GM12878 (cell line): ENCODE results near the gene GMDS. TPM values are rescaled to one million over a fixed set of nuclear protein-coding genes. Genes with fewer than 3 reads are reported as not detected.

ENCODE experiments used
- ATAC-seq: fragments of 200-7000 bp; cut with Tn5 transposase; 3 replicates; pipeline ENCODE4 v1.9.1; 2020; ENCODE audit warnings: mild to moderate bottlenecking, moderate library complexity
- BruUV-seq: library from RNA; stranded (reverse); fragments of 400-500 nt; replicated peaks from 2 replicates; lab custom pipeline; 2021; lab: Mats Ljungman, UMichigan
- CTCF ChIA-PET: fragments of 300-600 bp; sonication (Branson Sonifier 250); formaldehyde crosslinking; extraction: SDS; loops from one replicate; lab custom pipeline; 2021; ENCODE audit warnings: inconsistent platforms; lab: Yijun Ruan, JAX
- POLR2A ChIA-PET: fragments of 350-600 bp; formaldehyde crosslinking; extraction: SDS; loops from one replicate; lab custom pipeline; 2021; ENCODE audit warnings: inconsistent platforms; lab: Charles Lee
- RAD21 ChIA-PET: fragments of 300-600 bp; sonication (Branson Sonifier 250); formaldehyde crosslinking; loops from one replicate; lab custom pipeline; 2023; ENCODE audit warnings: antibody characterized with exemption; ENCODE audit not compliant: unreplicated experiment; lab: Charles Lee
- SMC1A ChIA-PET: fragments of 300-600 bp; sonication (Branson Sonifier 250); formaldehyde crosslinking; loops from one replicate; lab custom pipeline; 2023; ENCODE audit not compliant: unreplicated experiment, uncharacterized antibody; lab: Charles Lee
- DNase-seq: peaks from one replicate; pipeline ENCODE4 v3.0.0-alpha.2; 2011; ENCODE audit warnings: low read depth, low spot score
- FAIRE-seq: peaks from 3 replicates; lab custom pipeline; 2011; peaks lifted over from hg19 to GRCh38; lab: Jason Lieb, UNC
- H2AFZ ChIP-seq: 2 replicates; pipeline ENCODE4 v1.6.0; 2011; ENCODE audit warnings: low read depth, low read length, control low read depth; ENCODE audit not compliant: control insufficient read depth
- H3K27ac ChIP-seq: 2 replicates; pipeline ENCODE4 v1.5.1; 2011; ENCODE audit warnings: control low read depth; ENCODE audit not compliant: control insufficient read depth, insufficient read depth
- H3K27me3 ChIP-seq, 2 experiments: replicated peaks in 1 of 2; 2 replicates each; pipeline versions ENCODE4 v1.6.0 to v1.6.1; 2011; ENCODE audit warnings: low read length in 1 of 2; ENCODE audit not compliant: control insufficient read depth in 2 of 2, insufficient read depth in 2 of 2
- H3K36me3 ChIP-seq, 2 experiments: 2 replicates each; pipeline ENCODE4 v1.5.1; 2011; ENCODE audit warnings: low read length in 1 of 2; ENCODE audit not compliant: control insufficient read depth in 2 of 2, insufficient read depth in 2 of 2
- H3K4me1 ChIP-seq: 2 replicates; pipeline ENCODE4 v1.6.1; 2011; ENCODE audit warnings: mild to moderate bottlenecking, low read length, moderate library complexity, mixed read lengths; ENCODE audit not compliant: control insufficient read depth, insufficient read depth
- H3K4me2 ChIP-seq: 2 replicates; pipeline ENCODE4 v1.6.0; 2011; ENCODE audit warnings: control low read depth; ENCODE audit not compliant: control insufficient read depth, insufficient read depth
- H3K4me3 ChIP-seq: fragments of 200-600 bp; sonication (generic); 2 replicates; pipeline ENCODE4 v1.5.1; 2016
- H3K79me2 ChIP-seq: 2 replicates; pipeline ENCODE4 v1.6.0; 2011; ENCODE audit warnings: low read length; ENCODE audit not compliant: control insufficient read depth, insufficient read depth
- H3K9ac ChIP-seq: 2 replicates; pipeline ENCODE4 v1.8.0; 2011; ENCODE audit warnings: low read length, control low read depth, mixed read lengths; ENCODE audit not compliant: control insufficient read depth, insufficient read depth
- H3K9me3 ChIP-seq: replicated peaks from 3 replicates; pipeline ENCODE4 v1.5.1; 2011; ENCODE audit warnings: mild to moderate bottlenecking, low read length; ENCODE audit not compliant: control insufficient read depth, insufficient read depth
- H4K20me1 ChIP-seq: 2 replicates; pipeline ENCODE4 v1.6.0; 2011; ENCODE audit not compliant: control insufficient read depth, insufficient read depth
- MEF2A ChIP-seq: IDR thresholded peaks from 2 replicates; pipeline ENCODE4 v1.6.1; 2011; ENCODE audit warnings: low read depth, mild to moderate bottlenecking, low read length, moderate library complexity; ENCODE audit not compliant: insufficient read depth
- NR2F1 ChIP-seq: fragments of 450-650 bp; conservative IDR thresholded peaks from 2 replicates; pipeline ENCODE4 v1.6.1; 2017; ENCODE audit warnings: mild to moderate bottlenecking
- ZSCAN29 ChIP-seq: fragments of 450-650 bp; IDR thresholded peaks from 2 replicates; pipeline ENCODE4 v1.6.1; 2017; ENCODE audit warnings: mild to moderate bottlenecking, moderate library complexity
- WGBS: methylation state at CpG from one replicate; pipeline ENCODE4 v1.1.6; 2016; ENCODE audit warnings: low lambda C conversion rate; ENCODE audit not compliant: insufficient replicate concordance, insufficient coverage; ENCODE audit errors: missing lambda C conversion rate; 5-methylcytosine and 5-hydroxymethylcytosine counted together
- in situ Hi-C: fragments of 300-500 bp; cut with MboI; formaldehyde crosslinking; loops from 9 replicates; pipeline ENCODE4 v1.14.3; 2018; ENCODE audit warnings: mixed read lengths
- intact Hi-C: fragments of 100-400 bp; cut with micrococcal nuclease; formaldehyde crosslinking; loops from one replicate; pipeline ENCODE4 v1.14.2; 2022; ENCODE audit not compliant: unreplicated experiment
- polyA plus RNA-seq, 11 experiments: library from polyadenylated mRNA; depleted of rRNA in 4 of 11; unstranded in 6 of 11; stranded (reverse) in 5 of 11; fragments of >200 nt; fragmentation: Nextera tagmentation in 4 of 11; fragmentation: Illumina TruSeq in 1 of 11; extraction: Ambion mirVana in 4 of 11; extraction: Trizol in 1 of 11; gene quantifications; 1 replicate in 1 of 11; 2 replicates in 10 of 11; pipeline versions ENCODE4 v1.2.1 to v1.2.3, GENCODE V29; 2011 to 2016; ENCODE audit warnings: inconsistent platforms in 2 of 11, missing spikeins in 2 of 11, low read depth in 1 of 11
- total RNA-seq, 4 experiments: library from RNA; depleted of rRNA in 3 of 4; stranded (reverse); fragments of >200 nt in 3 of 4; fragmentation: Illumina TruSeq in 1 of 4; extraction: Trizol in 1 of 4; gene quantifications; 2 replicates each; pipeline versions ENCODE4 v1.2.1 to v1.2.3, GENCODE V29; 2013 to 2021
- TF ChIP-seq, protein P1 (sequence below): fragments of 450-650 bp; IDR thresholded peaks from 2 replicates; pipeline ENCODE4 v1.6.1; 2017; ENCODE audit warnings: mild to moderate bottlenecking, moderate library complexity
- TF ChIP-seq, protein P2 (sequence below): fragments of 450-650 bp; IDR thresholded peaks from 2 replicates; pipeline ENCODE4 v1.6.1; 2016; ENCODE audit warnings: mild to moderate bottlenecking, moderate library complexity, borderline replicate concordance

GMDS gene
- total and polyA plus RNA-seq, 10 of the 15 experiments (the other 5 are each of a cell fraction or from before 2014, with no cell fraction given) = 0.61 to 53.8 (median 29.3) TPM

GRCh38 chr6:1774226-1774915 lies 471.0 kb downstream of the GMDS start (continued):
- TF ChIP-seq, protein P1, sequence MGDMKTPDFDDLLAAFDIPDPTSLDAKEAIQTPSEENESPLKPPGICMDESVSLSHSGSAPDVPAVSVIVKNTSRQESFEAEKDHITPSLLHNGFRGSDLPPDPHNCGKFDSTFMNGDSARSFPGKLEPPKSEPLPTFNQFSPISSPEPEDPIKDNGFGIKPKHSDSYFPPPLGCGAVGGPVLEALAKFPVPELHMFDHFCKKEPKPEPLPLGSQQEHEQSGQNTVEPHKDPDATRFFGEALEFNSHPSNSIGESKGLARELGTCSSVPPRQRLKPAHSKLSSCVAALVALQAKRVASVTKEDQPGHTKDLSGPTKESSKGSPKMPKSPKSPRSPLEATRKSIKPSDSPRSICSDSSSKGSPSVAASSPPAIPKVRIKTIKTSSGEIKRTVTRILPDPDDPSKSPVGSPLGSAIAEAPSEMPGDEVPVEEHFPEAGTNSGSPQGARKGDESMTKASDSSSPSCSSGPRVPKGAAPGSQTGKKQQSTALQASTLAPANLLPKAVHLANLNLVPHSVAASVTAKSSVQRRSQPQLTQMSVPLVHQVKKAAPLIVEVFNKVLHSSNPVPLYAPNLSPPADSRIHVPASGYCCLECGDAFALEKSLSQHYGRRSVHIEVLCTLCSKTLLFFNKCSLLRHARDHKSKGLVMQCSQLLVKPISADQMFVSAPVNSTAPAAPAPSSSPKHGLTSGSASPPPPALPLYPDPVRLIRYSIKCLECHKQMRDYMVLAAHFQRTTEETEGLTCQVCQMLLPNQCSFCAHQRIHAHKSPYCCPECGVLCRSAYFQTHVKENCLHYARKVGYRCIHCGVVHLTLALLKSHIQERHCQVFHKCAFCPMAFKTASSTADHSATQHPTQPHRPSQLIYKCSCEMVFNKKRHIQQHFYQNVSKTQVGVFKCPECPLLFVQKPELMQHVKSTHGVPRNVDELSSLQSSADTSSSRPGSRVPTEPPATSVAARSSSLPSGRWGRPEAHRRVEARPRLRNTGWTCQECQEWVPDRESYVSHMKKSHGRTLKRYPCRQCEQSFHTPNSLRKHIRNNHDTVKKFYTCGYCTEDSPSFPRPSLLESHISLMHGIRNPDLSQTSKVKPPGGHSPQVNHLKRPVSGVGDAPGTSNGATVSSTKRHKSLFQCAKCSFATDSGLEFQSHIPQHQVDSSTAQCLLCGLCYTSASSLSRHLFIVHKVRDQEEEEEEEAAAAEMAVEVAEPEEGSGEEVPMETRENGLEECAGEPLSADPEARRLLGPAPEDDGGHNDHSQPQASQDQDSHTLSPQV = no peak
- TF ChIP-seq NR2F1 (no peak), MEF2A (no peak)
- TF ChIP-seq, all 136 proteins: peak for 0

- H3K36me3 ChIP-seq = no peaks in the 10 kb centered on the region
- no peak for FAIRE-seq
- WGBS = 61% methylated on average over 2 of the region's 2 CpGs
- no peaks in the 10 kb centered on the region for H3K79me2 ChIP-seq
- H3K4me2 ChIP-seq = no peak overlapping the region
- H3K4me3 ChIP-seq = no peak overlapping the region
- ChIA-PET SMC1A (no interaction called here), POLR2A (no interaction called here), RAD21 (no interaction called here), CTCF (no interaction called here)
- no peak overlapping the region for H2AFZ ChIP-seq
- no TSS peak for BruUV-seq
- intact Hi-C loops = loop anchor here (10.0 kb wide), 1 partner anchor 169 kb away; the partner anchor contains the start of gene FOXC1
- ATAC-seq = no peak
- H3K9me3 ChIP-seq = no peaks in the 10 kb centered on the region
- in situ Hi-C loops = no loop called here
- DNase-seq = no peak
- H4K20me1 ChIP-seq = no peaks in the 10 kb centered on the region
- no peaks in the 10 kb centered on the region for H3K27me3 ChIP-seq
- no peak overlapping the region for H3K27ac ChIP-seq
- TF ChIP-seq, protein P2, sequence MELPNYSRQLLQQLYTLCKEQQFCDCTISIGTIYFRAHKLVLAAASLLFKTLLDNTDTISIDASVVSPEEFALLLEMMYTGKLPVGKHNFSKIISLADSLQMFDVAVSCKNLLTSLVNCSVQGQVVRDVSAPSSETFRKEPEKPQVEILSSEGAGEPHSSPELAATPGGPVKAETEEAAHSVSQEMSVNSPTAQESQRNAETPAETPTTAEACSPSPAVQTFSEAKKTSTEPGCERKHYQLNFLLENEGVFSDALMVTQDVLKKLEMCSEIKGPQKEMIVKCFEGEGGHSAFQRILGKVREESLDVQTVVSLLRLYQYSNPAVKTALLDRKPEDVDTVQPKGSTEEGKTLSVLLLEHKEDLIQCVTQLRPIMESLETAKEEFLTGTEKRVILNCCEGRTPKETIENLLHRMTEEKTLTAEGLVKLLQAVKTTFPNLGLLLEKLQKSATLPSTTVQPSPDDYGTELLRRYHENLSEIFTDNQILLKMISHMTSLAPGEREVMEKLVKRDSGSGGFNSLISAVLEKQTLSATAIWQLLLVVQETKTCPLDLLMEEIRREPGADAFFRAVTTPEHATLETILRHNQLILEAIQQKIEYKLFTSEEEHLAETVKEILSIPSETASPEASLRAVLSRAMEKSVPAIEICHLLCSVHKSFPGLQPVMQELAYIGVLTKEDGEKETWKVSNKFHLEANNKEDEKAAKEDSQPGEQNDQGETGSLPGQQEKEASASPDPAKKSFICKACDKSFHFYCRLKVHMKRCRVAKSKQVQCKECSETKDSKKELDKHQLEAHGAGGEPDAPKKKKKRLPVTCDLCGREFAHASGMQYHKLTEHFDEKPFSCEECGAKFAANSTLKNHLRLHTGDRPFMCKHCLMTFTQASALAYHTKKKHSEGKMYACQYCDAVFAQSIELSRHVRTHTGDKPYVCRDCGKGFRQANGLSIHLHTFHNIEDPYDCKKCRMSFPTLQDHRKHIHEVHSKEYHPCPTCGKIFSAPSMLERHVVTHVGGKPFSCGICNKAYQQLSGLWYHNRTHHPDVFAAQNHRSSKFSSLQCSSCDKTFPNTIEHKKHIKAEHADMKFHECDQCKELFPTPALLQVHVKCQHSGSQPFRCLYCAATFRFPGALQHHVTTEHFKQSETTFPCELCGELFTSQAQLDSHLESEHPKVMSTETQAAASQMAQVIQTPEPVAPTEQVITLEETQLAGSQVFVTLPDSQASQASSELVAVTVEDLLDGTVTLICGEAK = no peak
- TF ChIP-seq NR2F1 = peak; percentile 56; the same call in 1 of the 2 replicates
- no peak for TF ChIP-seq ZSCAN29
- H3K4me1 ChIP-seq = peaks cover 10% of the 10 kb centered on the region; the same call in 1 of the 2 replicates
- H3K9ac ChIP-seq = no peak overlapping the region
These were observed 471.7 kb downstream of the GMDS start for GRCh38 chr6:1773700-1774099.
